NK-92 (cell line): Measurements from ENCODE around the gene COPG1.
"Not testable (repeated sequence)": the region's sequence is repeated elsewhere in the genome, so short reads cannot be mapped to it uniquely, and the experiment has no call there.

Source experiments
- DNase-seq: peaks from one replicate; lab custom pipeline; 2025; ENCODE audit not compliant: unreplicated experiment; lab: John Stamatoyannopoulos, UW

The COPG1 gene

DNA sequence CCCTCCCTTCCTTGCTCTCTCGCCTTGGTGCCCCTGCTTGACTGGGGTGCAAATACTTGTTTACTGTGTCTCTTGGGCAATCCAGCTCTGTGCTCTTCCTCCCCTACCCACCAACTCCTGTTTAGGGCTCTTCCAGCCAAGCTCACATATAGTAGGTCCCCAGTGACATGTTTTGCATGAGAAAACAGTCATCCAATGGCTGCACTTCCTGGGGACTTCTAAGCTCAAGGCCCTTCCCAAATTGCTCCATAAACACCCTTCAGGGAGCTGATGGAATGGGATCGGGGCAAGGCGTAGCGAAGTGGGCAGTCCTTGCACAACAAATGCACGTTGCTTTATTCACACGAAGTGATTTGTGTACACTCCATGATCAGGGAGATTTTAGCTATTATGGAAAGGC, 9.4 kb upstream of the COPG1 start:
- no peak for DNase-seq

DNA sequence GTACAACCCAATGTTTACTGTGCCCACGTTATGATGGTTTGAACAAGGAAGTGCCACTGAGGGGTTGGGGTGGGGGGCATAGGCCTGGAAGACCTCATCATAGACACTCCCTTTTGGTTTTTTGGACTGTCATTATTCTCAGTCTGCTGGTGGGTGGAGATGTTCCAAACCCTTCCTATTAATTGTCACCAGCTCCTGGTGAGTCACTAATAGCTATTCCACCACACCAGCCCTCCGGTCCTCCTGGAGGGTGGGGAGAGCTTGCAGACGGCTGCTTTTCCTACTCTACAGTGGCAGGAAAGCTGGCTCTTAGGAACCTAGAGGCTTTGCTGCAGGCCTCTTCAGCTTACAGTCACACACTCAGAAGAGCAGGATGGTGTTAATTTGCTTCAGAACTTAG, 9.0 kb upstream of the COPG1 start:
- no peak for DNase-seq

DNA sequence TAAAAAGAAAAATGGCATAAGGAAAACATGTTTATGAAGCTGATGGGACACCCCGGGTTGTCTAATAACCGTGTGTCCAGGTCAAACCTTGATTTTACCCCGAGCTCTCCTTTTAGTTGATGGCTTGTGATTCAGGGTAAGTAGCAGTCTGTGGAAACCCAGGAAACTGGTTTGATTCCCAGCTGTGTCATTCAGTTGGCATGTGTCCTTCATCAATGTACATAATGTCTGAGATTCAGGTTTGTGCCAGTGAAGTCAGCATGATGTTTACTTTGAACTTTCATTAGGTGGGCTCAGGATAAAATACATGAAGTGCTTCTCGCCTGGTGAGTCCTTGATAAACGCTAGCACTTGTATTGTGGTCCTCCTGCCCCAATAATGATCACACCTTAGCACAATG, 4.3 kb upstream of the COPG1 start:
- no peak for DNase-seq

DNA sequence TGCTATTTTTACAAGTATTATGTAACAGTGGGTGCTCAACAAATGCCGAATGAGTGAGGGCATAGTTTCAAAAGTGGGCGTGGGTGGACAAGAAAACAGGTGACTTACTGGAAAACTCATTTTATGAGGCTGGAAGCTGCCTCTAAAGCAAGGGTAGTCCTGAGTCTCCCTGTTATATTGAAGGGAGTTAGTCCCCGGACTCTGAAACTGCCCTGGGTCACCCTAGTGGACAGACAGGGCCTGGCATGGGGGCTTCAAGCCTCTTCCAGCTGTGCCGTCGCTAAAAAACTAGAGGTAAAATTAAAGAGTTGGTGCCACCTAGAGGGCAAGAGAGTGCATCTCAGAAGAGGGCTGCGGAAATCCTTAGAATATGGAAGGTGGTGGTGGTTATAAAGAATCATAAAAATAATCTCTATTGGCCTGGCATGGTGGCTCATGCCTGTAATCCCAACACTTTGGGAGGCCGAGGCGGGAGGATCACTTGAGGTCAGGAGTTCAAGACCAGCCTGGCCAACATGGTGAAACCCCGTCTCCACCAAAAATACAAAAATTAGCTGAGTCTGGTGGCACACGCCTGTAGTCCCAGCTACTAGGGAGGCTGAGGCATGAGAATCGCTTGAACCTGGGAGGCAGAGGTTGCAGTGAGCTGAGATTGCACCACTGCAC, 3.6 kb upstream of the COPG1 start:
- DNase-seq: not testable (repeated sequence)

DNA sequence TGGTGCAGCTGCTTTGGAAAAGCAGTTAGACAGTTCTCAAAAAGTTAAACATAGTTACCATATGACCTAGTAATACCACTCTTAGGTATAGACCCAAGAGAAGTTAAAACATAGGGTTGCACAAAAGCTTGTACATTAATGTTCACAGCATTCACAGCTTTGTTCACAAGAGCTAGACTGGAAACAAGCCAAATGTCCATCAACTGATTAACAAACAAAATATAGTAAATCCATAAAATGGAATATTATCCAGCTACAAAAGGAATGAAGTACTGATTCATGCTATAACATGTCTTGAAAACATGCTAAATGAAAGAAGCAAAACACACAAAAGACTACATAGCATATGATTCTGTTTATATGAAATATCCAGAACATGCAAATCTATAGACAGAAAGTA, 2.8 kb upstream of the COPG1 start:
- no peak for DNase-seq

DNA sequence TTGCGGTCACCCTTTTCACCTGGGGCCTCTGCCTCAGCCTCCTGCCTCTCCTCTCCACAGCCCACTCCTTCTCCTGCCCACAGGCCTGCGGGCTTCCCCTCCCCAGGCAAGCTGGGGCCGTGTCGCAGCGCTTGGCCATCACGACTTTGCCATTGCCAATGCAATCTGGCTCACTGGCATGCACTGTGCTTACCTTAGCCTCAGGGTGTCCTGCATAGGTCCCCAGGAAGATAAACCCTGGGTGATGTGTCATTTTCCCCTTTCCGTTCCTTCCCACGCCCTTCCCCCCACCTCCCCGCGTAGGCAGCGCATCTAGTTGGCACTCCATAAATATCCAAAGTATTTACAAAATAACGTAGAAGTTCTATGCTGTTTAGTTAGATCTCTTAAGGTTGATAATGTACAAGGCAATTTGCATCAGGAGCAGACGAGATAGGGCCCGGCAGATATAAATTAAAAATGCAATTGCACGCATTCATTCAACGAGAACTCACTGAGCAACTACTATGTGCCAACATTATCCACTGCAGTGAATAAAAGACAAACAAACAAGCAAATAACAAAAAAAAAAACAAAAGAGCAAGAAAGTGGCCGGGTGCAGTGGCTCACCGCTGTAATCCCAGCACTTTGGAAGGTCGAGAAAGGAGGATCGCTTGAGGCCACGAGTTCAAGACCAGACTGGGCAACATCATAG, 973 bp upstream of the COPG1 start:
- no peak for DNase-seq

DNA sequence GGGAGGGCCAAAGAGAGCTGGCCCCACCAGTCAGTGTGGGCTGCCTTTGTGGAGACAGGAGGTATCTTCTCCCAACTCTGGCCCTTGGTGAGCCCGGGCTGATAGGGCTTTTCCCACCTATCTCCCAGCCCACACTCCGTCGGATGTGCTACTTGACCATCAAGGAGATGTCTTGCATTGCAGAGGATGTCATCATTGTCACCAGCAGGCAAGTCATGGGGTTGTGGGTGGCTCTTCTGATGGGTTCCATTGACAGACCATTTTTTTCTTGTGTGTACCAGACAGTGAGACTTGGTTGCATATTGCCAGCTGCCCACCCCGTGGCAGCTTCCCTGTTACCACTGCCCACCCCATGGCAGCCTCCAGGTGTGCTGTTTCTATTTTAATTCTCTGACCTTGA, 3.3 kb downstream of the COPG1 start:
- DNase-seq: no peak

DNA sequence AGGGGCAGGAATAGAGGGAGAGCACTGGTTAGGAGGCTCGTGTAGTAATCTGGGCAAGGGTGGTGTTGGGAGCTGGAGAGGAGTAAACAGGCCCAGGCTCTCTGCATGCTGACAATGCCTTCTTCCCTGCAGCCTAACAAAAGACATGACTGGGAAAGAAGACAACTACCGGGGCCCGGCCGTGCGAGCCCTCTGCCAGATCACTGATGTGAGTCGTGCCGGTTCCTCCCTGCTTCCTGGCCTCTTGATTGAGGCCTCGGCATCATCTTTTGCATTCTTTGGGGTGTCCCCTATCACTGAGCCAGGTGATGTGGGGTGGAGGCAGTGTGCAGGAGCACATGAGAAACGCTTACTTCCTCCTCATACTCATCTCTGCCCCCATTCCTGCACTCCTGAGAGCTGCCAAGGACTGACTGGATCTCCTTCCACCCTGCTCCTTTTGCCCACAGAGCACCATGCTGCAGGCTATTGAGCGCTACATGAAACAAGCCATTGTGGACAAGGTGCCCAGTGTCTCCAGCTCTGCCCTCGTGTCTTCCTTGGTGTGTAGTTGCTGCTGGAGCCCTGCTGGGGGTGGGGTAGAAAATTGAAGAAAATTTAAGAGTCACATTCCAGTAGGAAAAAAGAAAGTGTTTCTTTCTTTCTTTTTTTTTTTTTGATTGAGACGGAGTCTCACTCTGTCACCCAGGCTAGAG, 5.3 kb downstream of the COPG1 start:
- DNase-seq: no peak

DNA sequence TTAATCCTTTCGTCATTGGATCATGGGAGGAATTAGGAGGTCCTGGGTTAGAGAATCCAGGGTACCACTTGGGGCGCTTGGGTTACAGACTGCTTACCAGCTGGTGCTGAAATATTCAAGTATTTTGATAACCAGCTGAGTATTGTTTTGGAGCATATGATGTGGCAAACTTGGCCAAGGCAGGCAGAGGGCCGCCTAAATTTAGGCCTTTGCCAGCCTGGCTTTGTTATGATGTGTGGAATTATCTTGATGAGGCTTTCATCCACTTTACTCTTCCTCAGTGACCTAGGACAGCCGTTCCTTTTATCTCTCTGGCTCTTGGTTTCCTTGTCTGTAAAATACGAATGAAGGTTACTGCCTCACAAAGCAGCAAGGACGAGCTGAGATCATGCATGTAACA, 6.9 kb downstream of the COPG1 start:
- DNase-seq: no peak

DNA sequence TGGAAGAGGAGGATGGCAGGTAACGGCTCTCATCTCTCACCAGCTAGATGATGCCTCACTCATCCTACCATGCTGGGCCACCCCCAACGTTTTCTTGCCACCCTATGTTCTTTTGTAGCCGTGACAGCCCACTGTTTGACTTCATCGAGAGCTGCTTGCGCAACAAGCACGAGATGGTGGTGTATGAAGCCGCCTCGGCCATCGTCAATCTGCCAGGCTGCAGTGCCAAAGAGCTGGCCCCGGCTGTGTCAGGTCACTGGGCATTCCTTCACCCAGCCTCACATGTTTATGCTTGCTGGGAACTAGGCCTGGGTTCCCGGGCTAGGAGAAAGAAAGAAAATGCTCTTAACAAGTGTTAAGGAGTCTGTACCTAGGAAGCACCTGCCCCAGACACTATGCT, 8.2 kb downstream of the COPG1 start:
- DNase-seq: no peak

DNA sequence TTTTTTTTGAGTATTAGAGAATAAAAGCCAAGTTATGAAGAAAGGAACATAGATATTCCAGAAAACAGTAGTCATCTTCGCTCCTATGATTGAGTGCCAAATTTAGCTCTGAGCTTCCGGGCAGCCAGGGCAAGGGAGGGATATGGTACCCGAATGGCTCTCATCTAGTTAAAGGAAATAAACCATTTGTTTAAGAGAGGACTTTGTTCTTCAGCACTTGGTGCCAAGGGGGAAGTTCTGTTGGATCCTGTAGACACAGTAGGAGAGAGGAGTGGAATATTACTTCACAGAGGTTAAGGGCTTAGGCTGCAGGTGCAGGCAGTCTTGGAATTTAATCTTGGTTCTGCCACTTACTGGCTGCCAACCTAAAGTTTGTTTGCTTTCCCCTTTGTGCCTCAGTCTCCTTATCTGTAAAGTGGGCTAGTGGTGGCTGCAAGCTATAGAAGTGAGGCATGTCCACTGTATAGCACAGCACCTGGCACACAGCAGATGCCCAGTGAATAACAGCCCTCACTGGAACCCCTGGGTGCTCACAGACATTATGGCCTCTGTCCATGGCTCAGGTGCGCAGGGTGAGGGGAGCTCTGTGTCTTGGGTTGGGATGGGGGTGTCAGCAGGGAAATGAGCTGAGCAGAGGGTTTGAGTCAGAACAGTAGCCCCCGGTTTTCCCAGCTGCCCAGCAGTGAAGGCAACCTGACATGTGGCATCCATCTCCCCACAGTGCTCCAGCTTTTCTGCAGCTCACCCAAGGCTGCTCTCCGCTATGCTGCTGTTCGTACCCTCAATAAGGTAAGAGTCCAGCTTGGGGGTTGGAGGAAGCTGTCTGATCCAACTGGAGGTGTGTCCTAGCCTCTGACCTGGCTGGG, 10.4 kb downstream of the COPG1 start:
- DNase-seq: no peak

DNA sequence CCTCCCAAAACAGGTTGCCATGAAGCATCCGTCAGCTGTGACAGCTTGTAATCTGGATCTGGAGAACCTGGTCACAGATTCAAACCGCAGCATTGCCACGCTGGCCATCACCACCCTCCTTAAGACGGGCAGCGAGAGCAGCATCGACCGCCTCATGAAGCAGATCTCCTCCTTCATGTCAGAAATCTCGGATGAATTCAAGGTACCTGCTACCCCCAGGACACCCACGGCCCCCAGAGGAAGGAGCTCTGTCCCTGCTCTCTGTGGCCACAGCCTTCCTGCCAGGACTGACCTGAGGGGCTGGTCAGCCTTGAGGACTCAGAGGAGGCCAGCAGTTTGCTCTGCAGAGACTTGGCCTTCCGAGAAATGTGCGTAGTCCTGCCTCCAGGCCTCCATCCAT, 11.2 kb downstream of the COPG1 start:
- no peak for DNase-seq

DNA sequence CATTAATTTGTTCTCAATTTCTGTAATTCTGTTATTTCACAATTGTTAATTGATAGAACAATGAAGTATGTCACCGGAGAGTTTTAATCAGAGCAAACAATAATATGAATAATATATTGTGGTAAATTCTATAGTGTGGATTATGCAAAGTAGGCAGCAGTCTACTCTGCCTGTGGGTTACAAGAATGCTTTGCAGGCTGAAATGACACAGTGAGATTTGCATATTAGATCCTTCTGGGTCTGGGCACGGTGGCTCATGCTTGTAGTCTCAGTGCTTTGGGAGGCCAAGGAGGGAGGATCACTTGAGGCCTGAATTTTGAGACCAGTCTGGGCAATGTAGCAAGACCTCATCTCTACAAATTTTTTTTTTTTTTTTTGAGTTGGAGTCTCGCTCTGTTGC, 12.5 kb downstream of the COPG1 start:
- DNase-seq: no peak

DNA sequence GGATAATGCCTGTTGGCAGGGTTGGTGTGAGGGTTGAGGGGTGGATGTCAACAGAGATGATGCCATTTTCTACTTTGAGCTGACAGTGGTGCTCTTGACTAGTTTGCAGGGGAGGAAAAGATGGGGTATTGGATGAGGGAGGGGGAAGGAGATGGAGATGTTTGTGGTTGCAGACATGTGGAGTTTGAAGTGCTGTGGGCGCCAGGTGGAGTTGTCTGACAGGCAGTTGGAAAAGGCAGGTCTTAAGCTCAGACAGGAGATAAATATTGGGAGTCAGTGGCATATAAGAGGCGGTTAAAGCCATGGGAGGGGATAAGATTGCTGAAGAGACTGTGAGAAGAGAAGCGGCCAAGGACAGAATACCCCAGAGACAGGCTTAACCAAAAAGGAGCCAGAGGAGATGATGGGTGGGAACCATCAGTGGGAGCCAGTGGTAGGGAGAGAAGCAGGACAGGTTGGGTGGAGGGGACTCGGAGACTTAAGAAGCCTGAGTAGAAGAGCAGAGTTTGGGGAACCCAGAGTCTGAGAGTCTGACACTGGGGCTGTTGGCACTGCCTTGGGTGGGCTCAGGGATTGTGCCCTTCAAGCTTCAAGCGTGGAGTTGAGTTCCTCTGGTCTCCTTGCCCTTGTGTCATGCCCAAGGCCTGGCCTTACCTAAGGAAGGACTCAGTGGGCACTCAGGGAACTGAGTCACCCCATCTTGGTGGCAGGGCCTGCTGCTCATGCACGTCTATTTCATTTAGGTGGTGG, 13.9 kb downstream of the COPG1 start:
- no peak for DNase-seq

DNA sequence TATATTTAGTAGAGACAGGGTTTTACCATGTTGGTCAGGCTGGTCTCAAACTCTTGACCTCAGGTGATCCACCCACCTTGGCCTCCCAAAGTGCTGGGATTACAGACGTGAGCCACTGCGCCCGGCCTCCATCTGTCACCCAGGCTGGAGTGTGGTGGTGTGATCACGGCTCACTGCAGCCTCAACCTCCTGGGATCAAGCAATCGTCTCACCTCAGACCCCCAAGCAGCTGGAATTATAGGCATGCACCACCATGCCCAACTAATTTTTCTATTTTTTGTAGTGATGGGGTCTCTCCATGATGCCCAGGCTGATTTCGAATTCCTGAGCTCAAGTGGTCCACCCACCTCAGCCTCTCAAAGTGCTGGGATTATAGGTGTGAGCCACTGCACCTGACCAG, 15.6 kb downstream of the COPG1 start:
- not testable (repeated sequence) for DNase-seq

DNA sequence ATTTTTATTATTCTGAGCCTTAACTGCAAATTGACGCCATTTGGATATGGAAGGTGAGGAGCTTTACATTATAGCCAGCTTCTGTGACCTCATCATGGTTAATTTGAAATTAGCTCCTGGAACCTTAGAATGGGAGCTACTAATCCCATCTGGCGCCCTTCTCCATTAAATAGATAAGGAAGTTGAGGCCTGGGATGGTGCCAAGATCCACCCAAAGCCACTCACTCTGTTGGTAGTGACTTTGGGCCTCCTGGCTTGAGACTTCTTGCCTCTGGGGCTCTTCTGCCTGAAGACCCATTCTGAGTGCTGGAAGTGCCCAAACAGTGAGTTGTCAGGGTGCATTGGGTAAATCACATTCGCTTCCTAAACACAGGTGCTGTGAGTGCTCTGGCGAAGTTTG, 17.2 kb downstream of the COPG1 start:
- DNase-seq: no peak

DNA sequence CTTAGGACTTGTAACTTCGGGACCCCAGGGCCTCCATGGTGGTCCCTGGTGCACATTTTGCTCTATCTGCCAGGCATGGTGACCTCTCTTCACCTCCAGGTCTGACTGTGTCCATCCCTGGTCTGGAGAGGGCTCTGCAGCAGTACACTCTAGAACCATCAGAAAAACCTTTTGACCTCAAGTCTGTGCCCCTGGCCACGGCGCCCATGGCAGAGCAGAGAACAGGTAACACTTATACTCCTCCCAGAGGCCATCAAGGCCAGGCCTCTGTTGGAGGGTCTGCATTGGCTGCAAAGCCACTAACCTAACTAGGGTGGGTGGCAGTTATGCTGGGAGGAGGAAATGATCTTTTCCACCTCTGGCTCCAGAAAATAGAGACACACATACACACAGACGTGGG, 19.0 kb downstream of the COPG1 start:
- DNase-seq: no peak

DNA sequence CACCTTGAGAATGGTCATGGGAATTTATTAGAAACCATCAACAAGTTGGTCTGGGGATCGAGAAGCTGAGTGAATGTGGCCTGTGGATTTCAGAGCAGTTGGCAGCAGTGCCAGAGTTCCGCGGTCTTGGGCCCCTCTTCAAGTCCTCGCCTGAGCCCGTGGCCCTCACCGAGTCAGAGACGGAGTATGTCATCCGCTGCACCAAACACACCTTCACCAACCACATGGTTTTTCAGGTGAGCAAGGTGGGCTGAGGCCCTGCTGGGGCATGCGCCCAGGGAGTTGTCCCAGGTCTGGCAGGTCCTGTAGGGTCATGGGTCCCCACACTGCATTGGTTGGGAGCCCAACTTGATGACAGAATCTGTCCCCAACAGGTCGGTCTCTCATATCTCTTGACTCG, 22.3 kb downstream of the COPG1 start:
- DNase-seq: no peak

DNA sequence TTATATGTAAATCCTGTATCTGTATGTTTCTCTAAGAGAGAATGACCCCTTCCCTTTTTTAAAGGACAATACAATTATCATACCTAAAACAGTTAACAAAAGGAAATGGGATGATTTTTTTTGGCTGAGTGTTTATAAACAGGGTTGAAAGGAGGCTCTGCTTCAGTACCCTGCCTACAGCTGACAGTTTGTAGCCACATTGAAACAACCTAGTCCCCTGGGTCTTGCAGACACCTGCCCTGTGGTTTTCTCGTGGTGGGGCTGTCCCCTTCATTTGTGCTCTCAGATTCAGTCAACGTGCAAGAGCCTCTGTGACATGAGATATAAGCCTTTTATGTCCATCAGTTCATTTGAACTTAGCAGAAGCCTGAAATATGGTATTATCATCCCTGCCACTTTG, 27.0 kb downstream of the COPG1 start:
- no peak for DNase-seq

DNA sequence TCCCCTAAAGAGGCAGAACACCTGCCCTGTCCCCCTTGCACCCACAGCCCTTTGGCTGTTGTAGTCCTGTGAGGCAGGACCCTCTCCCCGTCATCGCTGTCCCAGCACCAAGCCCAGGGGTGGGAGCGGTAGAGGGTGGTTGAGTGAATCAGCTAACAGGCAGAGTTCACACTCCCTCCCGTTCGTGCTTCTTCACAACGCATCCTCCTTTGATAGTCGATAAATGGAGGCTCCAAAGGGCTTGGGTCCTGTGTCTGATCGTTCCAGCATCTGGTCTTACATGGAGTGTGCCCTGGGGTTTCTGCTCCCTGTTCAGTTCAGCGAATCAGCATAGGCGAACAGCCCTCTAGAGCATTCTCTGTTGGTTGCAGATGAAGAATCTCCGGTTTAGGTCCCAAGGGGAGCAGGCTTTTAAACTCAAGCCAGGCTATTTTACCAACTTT, 28.4 kb downstream of the COPG1 start:
- DNase-seq: no peak
